Spleen (tissue), 7 donors: Measurements from ENCODE around the gene PHF21A.

Source experiments
- POLR2AphosphoS5 ChIP-seq, 3 donors: sonication (generic); formaldehyde crosslinking; IDR thresholded peaks; one replicate each; pipeline ENCODE4 v1.5.1; 2017; ENCODE audit warnings: antibody characterized with exemption in 3 of 3
- TF ChIP-seq, protein P1 (sequence below), 11 experiments: fragments of 200-600 bp in 7 of 11; fragments of 450-650 bp in 4 of 11; sonication (generic) in 4 of 11; IDR thresholded peaks in 8 of 11; conservative IDR thresholded peaks in 3 of 11; 1 replicate in 7 of 11; 2 replicates in 4 of 11; pipeline versions ENCODE4 v1.4.0 to v1.8.0; 2016 to 2021; ENCODE audit warnings: antibody characterized with exemption in 11 of 11, inconsistent platforms in 4 of 11, mild to moderate bottlenecking in 1 of 11
- donor health status: DM: no; HTN: no; CAD: no; lungs with moderate emphysema.
- donor health status: DM: no; HTN: no; CAD: no.
- donor health status: DM: no; HTN: no; CAD: no.

DNA sequence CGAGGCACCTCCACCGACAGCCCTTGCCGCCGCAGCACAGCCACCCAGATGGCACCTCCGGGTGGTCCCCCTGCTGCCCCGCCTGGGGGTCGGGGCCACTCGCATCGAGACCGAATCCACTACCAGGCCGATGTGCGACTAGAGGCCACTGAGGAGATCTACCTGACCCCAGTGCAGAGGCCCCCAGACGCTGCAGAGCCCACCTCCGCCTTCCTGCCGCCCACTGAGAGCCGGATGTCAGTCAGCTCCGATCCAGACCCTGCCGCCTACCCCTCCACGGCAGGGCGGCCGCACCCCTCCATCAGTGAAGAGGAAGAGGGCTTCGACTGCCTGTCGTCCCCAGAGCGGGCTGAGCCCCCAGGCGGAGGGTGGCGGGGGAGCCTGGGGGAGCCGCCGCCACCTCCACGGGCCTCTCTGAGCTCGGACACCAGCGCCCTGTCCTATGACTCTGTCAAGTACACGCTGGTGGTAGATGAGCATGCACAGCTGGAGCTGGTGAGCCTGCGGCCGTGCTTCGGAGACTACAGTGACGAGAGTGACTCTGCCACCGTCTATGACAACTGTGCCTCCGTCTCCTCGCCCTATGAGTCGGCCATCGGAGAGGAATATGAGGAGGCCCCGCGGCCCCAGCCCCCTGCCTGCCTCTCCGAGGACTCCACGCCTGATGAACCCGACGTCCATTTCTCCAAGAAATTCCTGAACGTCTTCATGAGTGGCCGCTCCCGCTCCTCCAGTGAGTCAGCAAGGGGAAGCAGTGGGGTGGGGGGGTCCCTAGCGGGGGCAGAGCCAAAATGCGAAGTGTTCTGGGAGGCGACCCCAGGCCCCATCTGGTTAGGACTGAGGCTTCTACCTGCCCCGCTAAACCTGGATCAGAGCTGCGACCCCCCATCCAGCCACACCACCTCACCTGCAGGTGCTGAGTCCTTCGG lies 218.5 kb downstream of the PHF21A start:
- TF ChIP-seq, protein P1, sequence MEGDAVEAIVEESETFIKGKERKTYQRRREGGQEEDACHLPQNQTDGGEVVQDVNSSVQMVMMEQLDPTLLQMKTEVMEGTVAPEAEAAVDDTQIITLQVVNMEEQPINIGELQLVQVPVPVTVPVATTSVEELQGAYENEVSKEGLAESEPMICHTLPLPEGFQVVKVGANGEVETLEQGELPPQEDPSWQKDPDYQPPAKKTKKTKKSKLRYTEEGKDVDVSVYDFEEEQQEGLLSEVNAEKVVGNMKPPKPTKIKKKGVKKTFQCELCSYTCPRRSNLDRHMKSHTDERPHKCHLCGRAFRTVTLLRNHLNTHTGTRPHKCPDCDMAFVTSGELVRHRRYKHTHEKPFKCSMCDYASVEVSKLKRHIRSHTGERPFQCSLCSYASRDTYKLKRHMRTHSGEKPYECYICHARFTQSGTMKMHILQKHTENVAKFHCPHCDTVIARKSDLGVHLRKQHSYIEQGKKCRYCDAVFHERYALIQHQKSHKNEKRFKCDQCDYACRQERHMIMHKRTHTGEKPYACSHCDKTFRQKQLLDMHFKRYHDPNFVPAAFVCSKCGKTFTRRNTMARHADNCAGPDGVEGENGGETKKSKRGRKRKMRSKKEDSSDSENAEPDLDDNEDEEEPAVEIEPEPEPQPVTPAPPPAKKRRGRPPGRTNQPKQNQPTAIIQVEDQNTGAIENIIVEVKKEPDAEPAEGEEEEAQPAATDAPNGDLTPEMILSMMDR (IDR thresholded peaks at IDR 0.05 in 8 of 11, conservative IDR thresholded peaks at IDR 0.05 in 3 of 11), result no peak
- TF ChIP-seq POLR2AphosphoS5 (IDR thresholded peaks at IDR 0.05), result peak in 1 of 3 donors; percentile 16
